K562 (cell line): Measurements from ENCODE around the gene KIFAP3. TPM values are rescaled to one million over a fixed set of nuclear protein-coding genes. Genes with fewer than 3 reads are reported as not detected.
A peak's percentile ranks its signal among the peaks of the same experiment; 100 is the strongest.

Experiments used
- CCNT2 ChIP-seq: IDR thresholded peaks from 2 replicates; pipeline ENCODE4 v1.6.1; 2011; ENCODE audit warnings: borderline replicate concordance, low read depth, mild to moderate bottlenecking, moderate library complexity, mixed read lengths, low read length; ENCODE audit not compliant: insufficient read length; ENCODE audit errors: extremely low read depth
- CXXC5 ChIP-seq: fragments of 250-450 bp; sonication (Bioruptor Pico); IDR thresholded peaks from 2 replicates; pipeline ENCODE4 v1.8.0; 2022; ENCODE audit warnings: inconsistent platforms, mild to moderate bottlenecking, moderate library complexity
- GTF3C2 ChIP-seq: IDR thresholded peaks from 3 replicates; pipeline ENCODE4 v1.6.1; 2011; ENCODE audit warnings: borderline replicate concordance, mild to moderate bottlenecking, moderate library complexity; ENCODE audit not compliant: insufficient read length; ENCODE audit errors: extremely low read depth
- HDAC3 ChIP-seq: fragments of 450-650 bp; IDR thresholded peaks from 2 replicates; pipeline ENCODE4 v1.6.1; 2018; ENCODE audit warnings: borderline replicate concordance, mild to moderate bottlenecking, moderate library complexity; ENCODE audit not compliant: partially characterized antibody
- KLF10 ChIP-seq: fragments of 250-450 bp; sonication (Bioruptor Pico); IDR thresholded peaks from 2 replicates; pipeline ENCODE4 v1.6.1; 2021; ENCODE audit warnings: matching md5 sums
- PCBP1 ChIP-seq: fragments of 200-400 bp; formaldehyde crosslinking; IDR thresholded peaks from 2 replicates; pipeline ENCODE4 v1.6.1; 2018; ENCODE audit warnings: mild to moderate bottlenecking, low read depth, low read length; ENCODE audit not compliant: poor library complexity, severe bottlenecking
- POLR2AphosphoS2 ChIP-seq: IDR thresholded peaks from 2 replicates; pipeline ENCODE4 v1.6.1; 2012; ENCODE audit warnings: low read length, improper control_type of control experiment
- RFX1 ChIP-seq: fragments of 450-650 bp; IDR thresholded peaks from 2 replicates; pipeline ENCODE4 v1.6.1; 2016; ENCODE audit warnings: mild to moderate bottlenecking, moderate library complexity
- SPI1 ChIP-seq: IDR thresholded peaks from 2 replicates; pipeline ENCODE4 v1.6.1; 2011; ENCODE audit warnings: low read depth, low read length, control low read depth, borderline replicate concordance
- SRSF7 ChIP-seq: fragments of 200-400 bp; formaldehyde crosslinking; optimal IDR thresholded peaks from 2 replicates; pipeline ENCODE3; 2017; ENCODE audit warnings: mild to moderate bottlenecking, low read depth, low read length
- STAG1 ChIP-seq: sonication (generic); formaldehyde crosslinking; IDR thresholded peaks from 2 replicates; pipeline ENCODE4 v1.5.0; 2020; ENCODE audit warnings: missing genetic modification reagents, borderline replicate concordance
- SUPT5H ChIP-seq: fragments of 450-650 bp; IDR thresholded peaks from 2 replicates; pipeline ENCODE4 v1.6.1; 2016
- TFAP4 ChIP-seq: sonication (generic); formaldehyde crosslinking; IDR thresholded peaks from 2 replicates; pipeline ENCODE4 v1.8.0; 2022; ENCODE audit warnings: missing genetic modification reagents, mild to moderate bottlenecking, moderate library complexity, borderline replicate concordance
- ZNF232 ChIP-seq: sonication (generic); formaldehyde crosslinking; IDR thresholded peaks from 2 replicates; pipeline ENCODE4 v1.8.0; 2022; ENCODE audit warnings: mild to moderate bottlenecking, missing genetic modification reagents
- ZNF239 ChIP-seq: fragments of 250-450 bp; sonication (Bioruptor Pico); IDR thresholded peaks from 2 replicates; pipeline ENCODE4 v1.4.0; 2020; ENCODE audit warnings: mild to moderate bottlenecking
- ZNF277 ChIP-seq: fragments of 250-450 bp; sonication (Bioruptor Pico); IDR thresholded peaks from 2 replicates; pipeline ENCODE4 v1.8.0; 2022; ENCODE audit warnings: inconsistent platforms, mild to moderate bottlenecking, moderate library complexity, borderline replicate concordance
- polyA plus RNA-seq, 8 experiments: library from polyadenylated mRNA; depleted of rRNA in 4 of 8; stranded (reverse) in 5 of 8; unstranded in 3 of 8; fragments of >200 nt; fragmentation: Nextera tagmentation in 2 of 8; fragmentation: Illumina TruSeq in 1 of 8; extraction: Ambion mirVana in 2 of 8; extraction: Trizol in 1 of 8; gene quantifications; 2 replicates each; pipeline versions ENCODE4 v1.2.1 to v1.2.3, GENCODE V29; 2011 to 2014; ENCODE audit warnings: inconsistent platforms in 1 of 8, missing spikeins in 1 of 8
- total RNA-seq, 7 experiments: library from RNA; depleted of rRNA in 6 of 7; stranded (reverse); fragments of >200 nt in 6 of 7; fragmentation: Illumina TruSeq in 2 of 7; extraction: Trizol in 2 of 7; gene quantifications; 2 replicates each; pipeline versions ENCODE4 v1.2.1 to v1.2.3, GENCODE V29; 2011 to 2021; ENCODE audit warnings: low replicate concordance in 1 of 7
- TF ChIP-seq, protein P1 (sequence below): sonication (generic); formaldehyde crosslinking; IDR thresholded peaks from 2 replicates; pipeline ENCODE4 v1.8.0; 2022; ENCODE audit warnings: mild to moderate bottlenecking, missing genetic modification reagents
- TF ChIP-seq, protein P2 (sequence below): IDR thresholded peaks from 2 replicates; pipeline ENCODE4 v1.6.1; 2016; ENCODE audit warnings: missing genetic modification characterization, missing compliant biosample characterization

The KIFAP3 gene
- total and polyA plus RNA-seq, 9 of the 15 experiments (the other 6 are each of a cell fraction or from before 2014, with no cell fraction given), result 8.8 to 17.5 (median 11.8) TPM

GRCh38 chr1:170067253-170067819 lies 7.2 kb downstream of the KIFAP3 start (continued):
- TF ChIP-seq ZNF277 (CRISPR knock-in tag), result no peak
- TF ChIP-seq RFX1, result no peak
- TF ChIP-seq, protein P1, sequence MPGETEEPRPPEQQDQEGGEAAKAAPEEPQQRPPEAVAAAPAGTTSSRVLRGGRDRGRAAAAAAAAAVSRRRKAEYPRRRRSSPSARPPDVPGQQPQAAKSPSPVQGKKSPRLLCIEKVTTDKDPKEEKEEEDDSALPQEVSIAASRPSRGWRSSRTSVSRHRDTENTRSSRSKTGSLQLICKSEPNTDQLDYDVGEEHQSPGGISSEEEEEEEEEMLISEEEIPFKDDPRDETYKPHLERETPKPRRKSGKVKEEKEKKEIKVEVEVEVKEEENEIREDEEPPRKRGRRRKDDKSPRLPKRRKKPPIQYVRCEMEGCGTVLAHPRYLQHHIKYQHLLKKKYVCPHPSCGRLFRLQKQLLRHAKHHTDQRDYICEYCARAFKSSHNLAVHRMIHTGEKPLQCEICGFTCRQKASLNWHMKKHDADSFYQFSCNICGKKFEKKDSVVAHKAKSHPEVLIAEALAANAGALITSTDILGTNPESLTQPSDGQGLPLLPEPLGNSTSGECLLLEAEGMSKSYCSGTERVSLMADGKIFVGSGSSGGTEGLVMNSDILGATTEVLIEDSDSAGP, result no peak
- TF ChIP-seq TFAP4, result peak; percentile 19; the same call in 1 of the 2 replicates
- TF ChIP-seq SRSF7, result no peak
- TF ChIP-seq CXXC5 (CRISPR knock-in tag), result peak; percentile 50
- no peak for TF ChIP-seq STAG1 (CRISPR knock-in tag)
- no peak for TF ChIP-seq ZNF232 (CRISPR knock-in tag)
- no peak for TF ChIP-seq POLR2AphosphoS2
- TF ChIP-seq HDAC3, result peak; percentile 71
- TF ChIP-seq, protein P2, sequence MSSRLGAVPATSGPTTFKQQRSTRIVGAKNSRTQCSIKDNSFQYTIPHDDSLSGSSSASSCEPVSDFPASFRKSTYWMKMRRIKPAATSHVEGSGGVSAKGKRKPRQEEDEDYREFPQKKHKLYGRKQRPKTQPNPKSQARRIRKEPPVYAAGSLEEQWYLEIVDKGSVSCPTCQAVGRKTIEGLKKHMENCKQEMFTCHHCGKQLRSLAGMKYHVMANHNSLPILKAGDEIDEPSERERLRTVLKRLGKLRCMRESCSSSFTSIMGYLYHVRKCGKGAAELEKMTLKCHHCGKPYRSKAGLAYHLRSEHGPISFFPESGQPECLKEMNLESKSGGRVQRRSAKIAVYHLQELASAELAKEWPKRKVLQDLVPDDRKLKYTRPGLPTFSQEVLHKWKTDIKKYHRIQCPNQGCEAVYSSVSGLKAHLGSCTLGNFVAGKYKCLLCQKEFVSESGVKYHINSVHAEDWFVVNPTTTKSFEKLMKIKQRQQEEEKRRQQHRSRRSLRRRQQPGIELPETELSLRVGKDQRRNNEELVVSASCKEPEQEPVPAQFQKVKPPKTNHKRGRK (tag), result no peak
- no peak for TF ChIP-seq CCNT2
- TF ChIP-seq SUPT5H, result no peak
- TF ChIP-seq SPI1, result no peak
- TF ChIP-seq ZNF239 (CRISPR knock-in tag), result no peak
- no peak for TF ChIP-seq GTF3C2
- no peak for TF ChIP-seq KLF10 (CRISPR knock-in tag)
- TF ChIP-seq PCBP1, result no peak
